ENCODE data around the gene SLAMF1. TPM values are rescaled to one million over a fixed set of nuclear protein-coding genes. Genes with fewer than 3 reads are reported as not detected.

SLAMF1 gene
- total RNA-seq, 1 experiment from 2014 or later: not detected

GRCh38 chr1:160643138-160643537 is 3.7 kb downstream of the SLAMF1 start:
- no peak for DNase-seq (ENCODE audit: low read depth)
- in situ Hi-C loops (cut with HindIII; ENCODE audit: low pct_unique_long_range_greater_than_20kb, low sequenced_read_pairs): no loop called here

DNA sequence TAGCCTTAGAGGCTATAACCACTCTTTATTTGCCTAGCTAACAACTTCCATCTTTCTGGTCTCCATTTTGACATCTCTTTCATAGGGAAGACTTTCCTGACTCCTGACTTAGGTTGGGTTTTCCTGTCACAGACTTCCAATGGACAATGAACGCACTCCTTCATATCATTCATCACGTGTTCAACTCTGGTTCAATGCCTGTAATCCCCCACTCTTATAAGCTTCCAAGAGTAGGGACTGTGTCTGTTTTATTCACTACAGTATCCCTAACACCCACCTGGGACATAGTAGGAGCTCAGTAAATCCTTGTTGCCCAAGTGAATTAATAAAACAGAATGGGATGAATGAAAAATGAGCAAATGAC is 4.6 kb downstream of the SLAMF1 start:
- in situ Hi-C loops (cut with HindIII; ENCODE audit: low pct_unique_long_range_greater_than_20kb, low sequenced_read_pairs): no loop called here
- no peak for DNase-seq (ENCODE audit: low read depth)

- DNase-seq (ENCODE audit: low read depth): no peak
- in situ Hi-C loops (cut with HindIII; ENCODE audit: low pct_unique_long_range_greater_than_20kb, low sequenced_read_pairs): no loop called here
Measured at GRCh38 chr1:160641323-160642280, 5.2 kb downstream of the SLAMF1 start.

DNA sequence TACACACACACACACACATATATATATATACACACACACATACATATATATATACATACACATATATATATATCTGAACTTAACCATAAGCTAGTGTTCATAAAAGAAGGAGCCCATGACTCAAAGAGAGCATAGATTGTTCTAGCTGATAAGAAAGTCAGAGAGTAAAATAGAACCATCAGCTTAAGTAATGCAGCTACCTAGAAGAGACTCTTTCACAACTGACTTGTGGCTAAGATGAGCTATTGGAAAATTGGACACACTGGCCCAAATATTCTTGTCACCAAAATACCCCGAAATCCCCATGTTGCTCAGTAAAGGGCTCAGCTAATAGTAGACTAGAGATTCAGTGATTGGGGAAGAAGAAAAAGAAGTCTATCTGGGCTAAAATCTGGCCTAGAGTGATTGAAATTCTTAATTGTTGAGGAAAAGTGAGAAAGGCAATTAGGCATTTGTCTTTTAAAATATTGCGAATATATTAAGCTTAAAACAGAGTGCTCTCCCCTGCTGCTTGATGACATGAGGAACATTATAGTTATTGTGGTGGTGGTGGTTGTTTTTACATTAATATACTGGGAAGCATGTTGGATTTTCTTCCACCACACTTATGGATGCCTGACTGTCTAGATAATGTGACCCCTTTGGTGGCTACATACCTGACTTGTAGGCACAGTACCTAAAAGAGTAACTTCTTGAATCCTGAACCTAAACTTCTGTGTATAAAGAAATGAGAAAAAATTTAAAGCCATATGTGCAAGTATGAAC is 6.3 kb downstream of the SLAMF1 start:
- no peak for DNase-seq (ENCODE audit: low read depth)
- in situ Hi-C loops (cut with HindIII; ENCODE audit: low pct_unique_long_range_greater_than_20kb, low sequenced_read_pairs): no loop called here

GRCh38 chr1:160639652-160640051 is 7.2 kb downstream of the SLAMF1 start:
- in situ Hi-C loops (cut with HindIII; ENCODE audit: low pct_unique_long_range_greater_than_20kb, low sequenced_read_pairs): no loop called here
- DNase-seq (ENCODE audit: low read depth): no peak

DNA sequence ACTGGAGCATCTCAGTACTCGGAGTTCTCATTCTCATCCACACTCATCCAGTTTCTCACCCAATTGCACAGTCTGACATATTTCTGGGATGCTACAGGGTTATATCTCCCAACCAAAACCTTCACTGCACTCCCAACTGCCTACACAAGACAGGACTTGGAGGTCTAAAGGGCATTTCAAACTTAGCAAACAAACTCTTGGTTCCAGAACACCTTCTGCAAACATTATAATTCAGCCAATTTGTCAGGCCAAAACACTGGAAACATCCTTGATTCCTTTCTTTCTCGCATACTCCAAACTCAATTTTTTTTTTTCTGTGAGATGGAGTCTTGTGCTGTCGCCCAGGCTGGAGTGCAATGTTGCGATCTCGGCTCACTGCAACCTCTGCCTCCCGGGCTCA is 7.9 kb downstream of the SLAMF1 start:
- no peak for DNase-seq (ENCODE audit: low read depth)
- in situ Hi-C loops (cut with HindIII; ENCODE audit: low pct_unique_long_range_greater_than_20kb, low sequenced_read_pairs): no loop called here

DNA sequence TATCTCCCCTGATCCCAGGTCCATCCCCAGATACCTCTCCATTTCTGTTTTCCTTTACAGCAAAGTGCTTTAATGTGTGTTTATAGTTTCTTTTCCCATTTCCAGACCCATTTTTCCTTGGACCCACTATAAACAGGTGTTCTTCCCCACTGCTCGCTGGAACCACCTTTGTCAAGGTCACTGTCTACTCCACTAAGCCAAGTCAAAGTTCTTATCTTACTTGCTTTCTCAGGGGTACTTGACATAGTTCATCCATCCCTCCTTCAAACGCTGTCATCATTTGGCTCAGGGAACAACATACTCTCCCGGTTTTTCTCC is 8.3 kb downstream of the SLAMF1 start:
- in situ Hi-C loops (cut with HindIII; ENCODE audit: low pct_unique_long_range_greater_than_20kb, low sequenced_read_pairs): no loop called here
- DNase-seq (ENCODE audit: low read depth): no peak

DNA sequence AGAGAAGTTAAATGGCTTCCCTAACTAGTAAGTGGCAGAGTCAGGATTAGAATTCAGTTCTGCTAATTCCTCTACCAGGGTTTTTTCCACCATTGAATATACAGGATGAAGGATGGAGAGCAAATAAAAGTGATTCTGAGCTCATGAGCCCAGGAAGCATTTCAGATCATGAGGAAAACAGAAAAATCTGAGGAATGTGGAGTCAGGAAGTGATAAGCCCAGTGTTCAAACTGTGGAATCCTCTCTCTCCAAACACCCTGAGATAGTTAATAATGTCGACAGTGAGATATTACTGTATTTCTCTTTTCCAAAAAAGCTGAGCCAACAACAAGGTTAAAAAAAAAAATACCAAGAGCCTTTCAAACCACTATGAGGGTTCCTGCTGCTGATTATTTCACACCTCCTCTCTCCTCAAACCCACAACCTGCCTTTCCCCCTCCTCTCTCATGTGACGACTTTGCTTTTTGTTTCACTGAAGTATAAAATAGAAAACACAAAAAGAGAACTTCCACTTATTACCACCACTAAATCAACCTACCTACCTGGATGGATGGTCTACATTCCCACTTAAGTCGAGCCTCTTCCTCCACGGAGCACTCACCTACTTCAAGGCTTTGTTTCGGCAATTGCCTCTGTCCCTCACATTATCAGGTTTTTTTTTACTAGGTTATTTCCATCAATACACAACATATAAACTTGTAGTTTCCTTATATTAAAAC is 8.9 kb downstream of the SLAMF1 start:
- in situ Hi-C loops (cut with HindIII; ENCODE audit: low pct_unique_long_range_greater_than_20kb, low sequenced_read_pairs): no loop called here
- no peak for DNase-seq (ENCODE audit: low read depth)

DNA sequence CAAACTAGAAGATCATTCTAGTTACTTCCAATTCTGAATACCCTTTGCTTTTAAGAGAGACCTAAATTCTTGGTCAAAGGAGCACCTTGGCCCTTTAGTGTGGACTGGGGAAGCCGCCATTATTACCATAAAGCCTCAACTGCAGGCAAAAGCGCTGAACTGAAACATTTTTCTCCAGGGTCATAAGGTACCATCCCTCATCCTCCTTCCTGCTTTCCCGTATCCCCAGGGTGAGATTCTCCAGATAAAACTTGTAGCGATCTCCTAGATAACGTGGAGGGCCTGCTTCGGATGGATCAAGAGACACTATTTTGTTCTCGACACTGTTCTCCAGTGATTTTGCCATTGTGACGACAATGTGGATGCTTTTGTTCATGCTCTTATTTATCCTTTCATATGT is 9.8 kb downstream of the SLAMF1 start:
- no peak for DNase-seq (ENCODE audit: low read depth)
- in situ Hi-C loops (cut with HindIII; ENCODE audit: low pct_unique_long_range_greater_than_20kb, low sequenced_read_pairs): no loop called here

GRCh38 chr1:160636547-160636946 is 10.3 kb downstream of the SLAMF1 start:
- no peak for DNase-seq (ENCODE audit: low read depth)
- in situ Hi-C loops (cut with HindIII; ENCODE audit: low pct_unique_long_range_greater_than_20kb, low sequenced_read_pairs): no loop called here

GRCh38 chr1:160636076-160636475 is 10.8 kb downstream of the SLAMF1 start:
- in situ Hi-C loops (cut with HindIII; ENCODE audit: low pct_unique_long_range_greater_than_20kb, low sequenced_read_pairs): no loop called here
- no peak for DNase-seq (ENCODE audit: low read depth)

DNA sequence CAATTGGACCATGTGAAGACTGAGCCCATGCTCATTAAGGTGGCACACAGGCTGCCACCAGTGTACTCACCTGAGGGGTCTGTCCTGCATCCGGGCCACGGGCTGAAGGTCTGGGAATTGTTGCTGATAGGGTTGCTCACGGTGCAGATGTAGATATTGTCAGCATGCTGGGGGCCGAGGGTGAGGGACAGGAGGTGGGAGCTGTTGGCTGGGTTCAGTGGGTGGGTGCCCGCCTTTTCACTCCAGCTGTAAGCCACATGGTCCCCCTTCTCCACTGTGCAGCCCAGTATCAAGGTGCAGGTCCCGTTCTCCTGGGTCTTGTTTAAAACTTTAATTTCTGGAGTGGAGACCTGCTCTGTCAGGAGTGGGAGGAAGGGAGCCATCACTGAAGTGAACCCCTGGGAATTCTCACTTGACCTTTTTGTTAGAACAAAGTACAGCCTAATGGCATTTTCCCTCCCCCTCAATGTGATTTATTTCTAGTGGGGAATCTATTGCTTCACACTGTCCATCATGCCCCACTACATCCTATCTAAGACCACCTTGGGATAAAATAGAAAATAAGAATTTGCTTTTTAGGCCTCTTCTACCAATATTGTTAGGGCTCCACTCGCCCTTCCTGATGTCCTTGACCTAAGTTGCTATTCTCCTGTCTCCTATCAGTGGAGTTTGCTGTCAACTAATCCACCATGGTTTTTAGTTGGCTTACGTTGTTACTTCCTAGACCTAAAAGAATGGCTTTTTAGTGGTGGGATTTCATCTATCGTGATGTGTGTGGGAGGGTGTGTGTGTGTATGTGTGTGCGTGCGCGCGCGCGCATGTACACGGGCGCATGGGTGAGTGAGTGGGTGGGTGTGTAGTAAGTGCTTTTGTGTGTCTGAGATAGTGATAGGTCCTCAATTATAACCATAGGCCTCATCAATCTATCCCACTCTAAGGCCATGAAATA is 12.0 kb downstream of the SLAMF1 start:
- in situ Hi-C loops (cut with HindIII; ENCODE audit: low pct_unique_long_range_greater_than_20kb, low sequenced_read_pairs): no loop called here
- DNase-seq (ENCODE audit: low read depth): no peak

- in situ Hi-C loops (cut with HindIII; ENCODE audit: low pct_unique_long_range_greater_than_20kb, low sequenced_read_pairs): no loop called here
Measured at GRCh38 chr1:160633330-160633903, 13.4 kb downstream of the SLAMF1 start.

DNA sequence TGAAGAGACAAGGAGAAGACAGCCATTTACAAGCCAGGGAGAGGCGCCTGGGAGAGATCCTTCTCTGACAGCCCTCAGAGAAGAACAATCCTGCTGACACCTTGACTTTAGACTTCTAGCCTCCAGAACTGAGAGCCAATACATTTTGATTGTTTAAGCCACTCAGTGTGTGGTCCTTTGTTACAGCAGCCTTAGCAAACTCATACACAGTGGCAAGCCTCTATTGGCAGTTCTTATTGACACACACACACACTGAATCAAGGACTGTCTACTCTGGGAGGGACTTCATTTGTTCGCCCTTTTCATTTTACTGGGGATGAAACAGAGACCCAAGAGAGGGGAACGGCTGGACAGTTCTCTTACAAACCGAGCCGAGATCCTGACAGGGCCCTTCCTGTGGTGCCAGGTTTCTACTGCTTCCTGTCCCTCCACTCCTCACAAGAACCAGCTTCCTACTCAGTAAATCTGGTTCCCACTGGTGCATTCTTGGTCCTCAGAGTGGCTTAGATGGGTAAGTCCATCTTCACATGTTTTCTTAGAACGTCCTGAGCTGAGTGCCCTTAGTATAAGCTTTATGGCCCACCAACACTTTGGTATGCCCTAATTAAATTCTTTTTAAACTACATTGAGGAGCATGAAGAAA is 14.7 kb downstream of the SLAMF1 start:
- DNase-seq (ENCODE audit: low read depth): no peak
- in situ Hi-C loops (cut with HindIII; ENCODE audit: low pct_unique_long_range_greater_than_20kb, low sequenced_read_pairs): no loop called here

More at GRCh38 chr1:160633330-160633903, 13.4 kb downstream of the SLAMF1 start:
- no peak for DNase-seq (ENCODE audit: low read depth)

- in situ Hi-C loops (cut with HindIII; ENCODE audit: low pct_unique_long_range_greater_than_20kb, low sequenced_read_pairs): no loop called here
Measured at GRCh38 chr1:160630523-160631451, 16.1 kb downstream of the SLAMF1 start.

More at GRCh38 chr1:160630523-160631451, 16.1 kb downstream of the SLAMF1 start:
- no peak for DNase-seq (ENCODE audit: low read depth)
